OCI-LY3 (cell line): ENCODE data around the gene ESPNL.

Experiments
- CTCF ChIP-seq: fragments of 200-600, 300-600 bp; sonication (generic); IDR thresholded peaks from 2 replicates; pipeline ENCODE4 v1.5.1; 2014; ENCODE audit warnings: antibody characterized with exemption, low read length, low read depth
- EZH2phosphoT487 ChIP-seq: fragments of 200-600 bp; shearing (Covaris generic); IDR thresholded peaks from 2 replicates; pipeline ENCODE4 v1.6.1; 2018; ENCODE audit warnings: antibody characterized with exemption, mixed run types, low read depth

GRCh38 chr2:238166391-238167343 lies 66.5 kb downstream of the ESPNL start:
- TF ChIP-seq CTCF = no peak
- TF ChIP-seq EZH2phosphoT487 = no peak
